HL-60 (cell line): ENCODE measurements around the gene RNGTT.

Source experiments
- GABPA ChIP-seq: IDR thresholded peaks from 2 replicates; pipeline ENCODE4 v1.6.1; 2012; ENCODE audit warnings: low read depth
- POLR2AphosphoS5 ChIP-seq: IDR thresholded peaks from 2 replicates; pipeline ENCODE4 v1.6.1; 2012; ENCODE audit warnings: low read depth
- TF ChIP-seq, protein P1 (sequence below): IDR thresholded peaks from one replicate; pipeline ENCODE4 v1.5.1; 2011; ENCODE audit warnings: low read length, control low read depth, inconsistent platforms; ENCODE audit not compliant: insufficient read depth

DNA sequence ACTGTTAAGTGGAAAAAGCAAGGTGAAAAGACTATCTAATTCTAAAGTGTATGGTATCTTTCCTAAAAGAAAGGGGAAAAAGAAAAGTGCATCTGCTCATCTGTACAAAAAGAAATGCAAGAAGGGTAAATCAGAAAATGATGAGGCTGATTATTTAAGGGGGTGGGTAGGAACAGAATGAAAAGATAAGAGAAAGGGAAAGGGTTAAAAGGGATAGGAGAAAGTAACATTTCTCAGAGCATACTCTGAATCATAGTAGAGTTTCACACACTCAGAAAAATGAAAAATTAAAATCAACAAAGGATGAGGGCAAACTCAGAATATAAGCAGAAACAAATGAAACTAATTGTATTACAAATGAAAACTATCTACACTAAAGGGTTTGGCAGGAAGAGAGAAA, 79.1 kb downstream of the RNGTT start:
- TF ChIP-seq, protein P1, sequence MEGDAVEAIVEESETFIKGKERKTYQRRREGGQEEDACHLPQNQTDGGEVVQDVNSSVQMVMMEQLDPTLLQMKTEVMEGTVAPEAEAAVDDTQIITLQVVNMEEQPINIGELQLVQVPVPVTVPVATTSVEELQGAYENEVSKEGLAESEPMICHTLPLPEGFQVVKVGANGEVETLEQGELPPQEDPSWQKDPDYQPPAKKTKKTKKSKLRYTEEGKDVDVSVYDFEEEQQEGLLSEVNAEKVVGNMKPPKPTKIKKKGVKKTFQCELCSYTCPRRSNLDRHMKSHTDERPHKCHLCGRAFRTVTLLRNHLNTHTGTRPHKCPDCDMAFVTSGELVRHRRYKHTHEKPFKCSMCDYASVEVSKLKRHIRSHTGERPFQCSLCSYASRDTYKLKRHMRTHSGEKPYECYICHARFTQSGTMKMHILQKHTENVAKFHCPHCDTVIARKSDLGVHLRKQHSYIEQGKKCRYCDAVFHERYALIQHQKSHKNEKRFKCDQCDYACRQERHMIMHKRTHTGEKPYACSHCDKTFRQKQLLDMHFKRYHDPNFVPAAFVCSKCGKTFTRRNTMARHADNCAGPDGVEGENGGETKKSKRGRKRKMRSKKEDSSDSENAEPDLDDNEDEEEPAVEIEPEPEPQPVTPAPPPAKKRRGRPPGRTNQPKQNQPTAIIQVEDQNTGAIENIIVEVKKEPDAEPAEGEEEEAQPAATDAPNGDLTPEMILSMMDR: no peak
- TF ChIP-seq POLR2AphosphoS5: no peak
- no peak for TF ChIP-seq GABPA
